PC-9 (cell line): ENCODE measurements around the gene TSSK6.

Experiments
- EZH2 ChIP-seq: fragments of 200-600 bp; sonication (generic); IDR thresholded peaks from 2 replicates; pipeline ENCODE4 v1.8.0; 2017; ENCODE audit warnings: antibody characterized with exemption, low read depth
- TF ChIP-seq, protein P1 (sequence below): fragments of 200-600 bp; sonication (generic); conservative IDR thresholded peaks from 2 replicates; pipeline ENCODE4 v1.6.1; 2017; ENCODE audit warnings: mixed run types, antibody characterized with exemption, mild to moderate bottlenecking, moderate library complexity

DNA sequence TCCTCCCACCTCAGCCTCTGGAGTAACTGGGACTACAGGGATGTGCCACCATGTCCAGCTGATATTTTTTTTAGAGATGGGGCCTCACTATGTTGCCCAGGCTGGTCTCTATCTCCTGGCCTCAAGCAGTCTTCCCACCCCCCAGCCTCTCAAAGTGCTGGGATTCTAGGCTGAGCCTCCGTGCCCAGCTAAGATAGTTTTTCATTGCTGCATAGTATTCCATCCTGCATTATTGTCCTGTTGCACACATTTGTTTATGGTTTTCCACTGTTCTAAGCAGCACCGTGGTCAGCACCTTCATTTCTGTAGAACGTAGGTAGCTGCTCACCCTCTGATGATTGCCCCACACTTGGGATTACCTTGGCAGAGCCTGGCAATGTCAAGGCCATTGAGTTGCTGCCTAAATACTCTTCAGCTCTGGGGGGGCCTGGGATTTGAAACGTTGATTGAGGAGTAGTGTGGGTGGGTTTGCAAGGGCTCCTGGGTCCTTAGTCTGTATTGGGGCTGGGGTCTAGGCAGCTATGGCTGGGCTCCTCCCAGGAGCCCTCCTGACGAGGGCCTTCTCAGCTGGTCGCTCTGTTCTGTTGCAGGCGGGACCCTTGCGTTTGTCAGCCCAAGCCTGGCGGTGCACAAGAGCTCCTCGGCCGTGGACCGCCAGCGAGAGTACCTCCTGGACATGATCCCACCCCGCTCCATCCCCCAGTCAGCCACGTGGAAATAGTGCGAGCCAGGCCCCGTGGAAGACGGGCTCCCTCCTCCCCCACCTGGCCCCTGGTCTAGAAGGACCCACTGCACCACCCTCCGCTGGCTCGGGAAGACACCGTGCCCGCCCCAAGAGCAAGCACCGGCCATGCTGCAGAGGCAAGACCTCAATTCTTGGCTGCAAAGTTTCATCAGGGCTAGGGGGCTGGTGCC is 10.3 kb downstream of the TSSK6 start:
- TF ChIP-seq, protein P1, sequence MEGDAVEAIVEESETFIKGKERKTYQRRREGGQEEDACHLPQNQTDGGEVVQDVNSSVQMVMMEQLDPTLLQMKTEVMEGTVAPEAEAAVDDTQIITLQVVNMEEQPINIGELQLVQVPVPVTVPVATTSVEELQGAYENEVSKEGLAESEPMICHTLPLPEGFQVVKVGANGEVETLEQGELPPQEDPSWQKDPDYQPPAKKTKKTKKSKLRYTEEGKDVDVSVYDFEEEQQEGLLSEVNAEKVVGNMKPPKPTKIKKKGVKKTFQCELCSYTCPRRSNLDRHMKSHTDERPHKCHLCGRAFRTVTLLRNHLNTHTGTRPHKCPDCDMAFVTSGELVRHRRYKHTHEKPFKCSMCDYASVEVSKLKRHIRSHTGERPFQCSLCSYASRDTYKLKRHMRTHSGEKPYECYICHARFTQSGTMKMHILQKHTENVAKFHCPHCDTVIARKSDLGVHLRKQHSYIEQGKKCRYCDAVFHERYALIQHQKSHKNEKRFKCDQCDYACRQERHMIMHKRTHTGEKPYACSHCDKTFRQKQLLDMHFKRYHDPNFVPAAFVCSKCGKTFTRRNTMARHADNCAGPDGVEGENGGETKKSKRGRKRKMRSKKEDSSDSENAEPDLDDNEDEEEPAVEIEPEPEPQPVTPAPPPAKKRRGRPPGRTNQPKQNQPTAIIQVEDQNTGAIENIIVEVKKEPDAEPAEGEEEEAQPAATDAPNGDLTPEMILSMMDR: no peak
- no peak for TF ChIP-seq EZH2
